Effector memory CD4-positive, alpha-beta T cell (primary cell): ENCODE data around the gene VRK2.

Source experiments
- DNase-seq, 3 donors: peaks; one replicate each; pipeline ENCODE4 v3.0.0-alpha.2; 2020
- H3K27ac ChIP-seq: 2 replicates; pipeline ENCODE4 v1.7.0; 2013; ENCODE audit warnings: mild to moderate bottlenecking, low read length, moderate library complexity; ENCODE audit not compliant: insufficient read depth, poor library complexity, severe bottlenecking
- H3K27me3 ChIP-seq: replicated peaks from 2 replicates; pipeline ENCODE4 v1.7.0; 2013; ENCODE audit warnings: mild to moderate bottlenecking, low read length; ENCODE audit not compliant: insufficient read depth, control insufficient read depth, poor library complexity, severe bottlenecking
- H3K36me3 ChIP-seq: 2 replicates; pipeline ENCODE4 v1.7.0; 2013; ENCODE audit warnings: mild to moderate bottlenecking, low read length, moderate library complexity; ENCODE audit not compliant: control insufficient read depth, insufficient read depth
- H3K4me1 ChIP-seq: 2 replicates; pipeline ENCODE4 v1.7.0; 2013; ENCODE audit warnings: low read length, mild to moderate bottlenecking; ENCODE audit not compliant: control insufficient read depth, insufficient read depth, poor library complexity, severe bottlenecking
- H3K4me3 ChIP-seq: 2 replicates; pipeline ENCODE4 v1.7.0; 2013; ENCODE audit warnings: low read length, low read depth, mild to moderate bottlenecking; ENCODE audit not compliant: insufficient read depth, poor library complexity, severe bottlenecking
- H3K9me3 ChIP-seq: 2 replicates; pipeline ENCODE4 v1.7.0; 2013; ENCODE audit warnings: mild to moderate bottlenecking, low read length, moderate library complexity; ENCODE audit not compliant: control insufficient read depth
- total RNA-seq, 3 donors: gene quantifications; one replicate each; lab custom pipeline; 2026; lab: John Stamatoyannopoulos, UW

Gene VRK2
- total RNA-seq: 23.5 to 28.2 (median 27.5) reads per million in 3 donors

DNA sequence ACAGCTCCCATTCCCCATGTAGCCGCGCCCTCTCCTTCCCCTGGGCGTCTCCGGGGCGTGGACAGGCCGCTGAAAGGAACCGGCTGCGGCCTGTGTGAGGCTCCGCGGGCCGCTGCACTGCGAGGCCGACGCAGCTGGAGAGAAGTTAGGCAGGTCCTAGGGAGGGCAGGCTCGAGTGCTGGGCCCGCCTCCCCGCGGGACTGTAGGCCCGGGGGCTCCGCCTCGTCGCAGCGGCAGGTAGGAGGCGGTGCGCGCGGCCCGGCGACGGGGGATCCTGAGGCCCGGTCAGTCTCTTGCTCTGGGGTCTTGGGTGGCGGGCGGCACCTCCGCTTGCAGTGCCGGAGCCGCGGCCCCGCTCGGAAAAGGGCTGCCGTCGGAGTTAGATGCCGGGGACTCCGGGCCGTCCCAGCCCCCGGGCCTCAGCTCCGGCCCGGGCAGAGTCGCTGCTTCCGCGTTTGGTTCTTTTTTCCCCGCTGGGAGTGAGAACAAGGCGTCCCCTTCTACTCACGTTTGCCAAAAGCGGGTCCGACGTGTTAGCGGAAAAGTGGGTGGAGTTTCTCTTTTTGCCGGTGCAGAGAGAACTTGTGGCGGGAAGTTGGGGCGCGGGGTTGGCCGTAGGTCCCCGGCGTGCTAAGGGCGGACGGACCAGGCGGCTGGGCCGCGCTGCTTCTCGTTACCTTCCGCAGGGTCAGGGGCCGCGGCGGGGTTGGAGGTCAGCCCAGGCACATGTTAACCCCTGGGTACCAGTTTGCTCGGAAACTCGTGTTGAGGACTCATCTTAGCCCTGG lies at the start of gene VRK2:
Gene VRK2 (plus strand): TSS at position 222 of the 788 bp plus-strand sequence. CDS start 2,026 bp downstream, outside the sequence.
- DNase-seq: peak; percentile 68 to 75 (median 73)
- no peaks in the 10 kb centered on the region for H3K36me3 ChIP-seq
- peaks cover 18% of the 10 kb centered on the region for H3K4me1 ChIP-seq
- peak within 1 kb of the TSS; percentile 77 for H3K4me3 ChIP-seq
- peak within 1 kb of the TSS; percentile 89 for H3K27ac ChIP-seq
- H3K27me3 ChIP-seq: no peaks in the 10 kb centered on the region
- no peaks in the 10 kb centered on the region for H3K9me3 ChIP-seq

GRCh38 chr2:58006256-58006951 lies 40.2 kb upstream of the VRK2 start:
- Histone ChIP-seq H3K27me3 (no peaks in the 10 kb centered on the region), H3K27ac (no peak overlapping the region), H3K4me3 (no peak overlapping the region), H3K9me3 (no peaks in the 10 kb centered on the region), H3K4me1 (no peaks in the 10 kb centered on the region), H3K36me3 (no peaks in the 10 kb centered on the region)
- DNase-seq: no peak

DNA sequence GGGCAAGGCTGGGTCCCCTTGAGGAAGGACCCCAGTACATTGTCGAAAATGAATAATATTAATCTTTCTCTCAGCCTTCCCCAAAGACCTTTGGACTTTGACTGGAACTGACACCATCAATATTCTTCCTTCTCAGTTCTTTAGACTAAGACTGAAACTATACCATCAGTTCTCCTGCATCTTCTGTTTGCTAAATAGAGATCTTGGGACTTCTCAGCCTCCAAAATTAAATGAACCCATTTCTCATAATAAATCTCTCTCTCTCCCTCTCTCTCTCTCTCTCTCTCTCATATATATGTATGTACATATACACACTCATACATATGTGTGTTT lies 39.7 kb upstream of the VRK2 start:
- no peaks in the 10 kb centered on the region for H3K36me3 ChIP-seq
- H3K27me3 ChIP-seq: no peaks in the 10 kb centered on the region
- H3K4me3 ChIP-seq: no peak overlapping the region
- H3K4me1 ChIP-seq: no peaks in the 10 kb centered on the region
- H3K9me3 ChIP-seq: no peaks in the 10 kb centered on the region
- no peak for DNase-seq
- no peak overlapping the region for H3K27ac ChIP-seq

DNA sequence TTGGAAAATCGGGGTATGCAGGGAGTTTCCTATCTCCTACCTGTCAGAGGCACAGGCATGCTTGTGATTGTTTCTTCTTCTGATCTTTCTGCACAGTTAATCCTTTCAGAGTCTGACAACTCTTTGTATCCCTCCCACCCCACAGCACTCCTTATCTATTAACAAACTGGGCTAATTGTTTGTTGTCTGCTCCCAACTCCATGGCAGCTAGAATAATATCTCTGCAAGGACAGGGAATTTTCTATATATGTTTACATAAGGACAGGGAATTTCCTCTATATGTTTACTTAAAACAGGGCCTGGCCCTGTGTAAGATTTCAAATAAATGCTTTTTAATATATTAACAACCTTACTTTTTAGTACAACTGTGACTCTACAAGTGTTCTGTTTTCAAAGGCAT lies 36.0 kb upstream of the VRK2 start:
- no peaks in the 10 kb centered on the region for H3K9me3 ChIP-seq
- no peaks in the 10 kb centered on the region for H3K27me3 ChIP-seq
- H3K36me3 ChIP-seq: no peaks in the 10 kb centered on the region
- no peak for DNase-seq
- no peaks in the 10 kb centered on the region for H3K4me1 ChIP-seq
- H3K4me3 ChIP-seq: no peak overlapping the region
- no peak overlapping the region for H3K27ac ChIP-seq

DNA sequence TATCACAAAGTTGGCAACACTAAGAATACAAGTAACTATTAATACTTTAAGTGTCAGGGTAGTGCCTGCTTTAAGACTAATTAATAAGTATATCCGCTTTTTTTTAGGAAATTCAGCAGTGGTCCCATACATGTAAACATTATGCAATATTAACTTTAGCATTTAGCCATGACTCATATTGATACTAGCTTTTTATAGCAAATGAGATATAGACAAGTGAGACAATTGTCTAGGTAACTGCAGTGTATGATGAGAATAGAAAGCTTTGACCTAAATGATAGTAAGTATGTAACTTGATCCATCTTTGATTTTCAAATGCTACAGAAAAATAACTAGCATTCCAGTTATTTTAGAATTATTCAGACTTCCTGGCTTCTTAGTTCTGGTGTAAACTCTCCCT lies 27.4 kb upstream of the VRK2 start:
- H3K27me3 ChIP-seq: no peaks in the 10 kb centered on the region
- no peaks in the 10 kb centered on the region for H3K4me1 ChIP-seq
- H3K36me3 ChIP-seq: no peaks in the 10 kb centered on the region
- no peak for DNase-seq
- H3K4me3 ChIP-seq: no peak overlapping the region
- no peaks in the 10 kb centered on the region for H3K9me3 ChIP-seq
- H3K27ac ChIP-seq: no peak overlapping the region

GRCh38 chr2:58025150-58025933 lies 21.3 kb upstream of the VRK2 start:
- H3K4me1 ChIP-seq: no peaks in the 10 kb centered on the region
- H3K9me3 ChIP-seq: no peaks in the 10 kb centered on the region
- H3K27me3 ChIP-seq: no peaks in the 10 kb centered on the region
- H3K27ac ChIP-seq: no peak overlapping the region
- H3K36me3 ChIP-seq: no peaks in the 10 kb centered on the region
- DNase-seq: no peak
- no peak overlapping the region for H3K4me3 ChIP-seq

DNA sequence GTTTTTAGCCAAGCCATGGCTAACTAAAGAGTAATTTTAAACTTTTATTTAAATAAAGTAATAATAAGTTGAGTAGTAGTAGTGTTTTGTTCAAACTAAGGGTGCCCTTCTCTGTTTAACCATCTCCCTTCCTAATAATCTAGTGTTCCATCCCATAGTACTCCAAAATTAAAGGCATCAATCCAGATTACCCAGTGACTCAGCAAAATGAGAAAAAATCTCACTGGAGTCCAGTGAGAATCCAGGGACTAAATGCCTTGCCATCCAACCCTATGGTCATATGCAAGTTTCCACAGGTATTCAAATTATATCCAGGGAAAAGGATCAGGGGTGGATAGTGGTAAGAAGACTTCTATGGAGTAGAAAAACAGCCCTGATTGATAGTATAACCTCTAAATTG lies 19.6 kb upstream of the VRK2 start:
- no peak overlapping the region for H3K4me3 ChIP-seq
- H3K27ac ChIP-seq: no peak overlapping the region
- H3K4me1 ChIP-seq: no peaks in the 10 kb centered on the region
- no peak for DNase-seq
- H3K27me3 ChIP-seq: no peaks in the 10 kb centered on the region
- no peaks in the 10 kb centered on the region for H3K36me3 ChIP-seq
- H3K9me3 ChIP-seq: no peaks in the 10 kb centered on the region

- DNase-seq: no peak
- H3K4me1 ChIP-seq: no peaks in the 10 kb centered on the region
- no peaks in the 10 kb centered on the region for H3K9me3 ChIP-seq
- no peak overlapping the region for H3K27ac ChIP-seq
- no peaks in the 10 kb centered on the region for H3K27me3 ChIP-seq
- no peaks in the 10 kb centered on the region for H3K36me3 ChIP-seq
- no peak overlapping the region for H3K4me3 ChIP-seq
These were observed 15.8 kb upstream of the VRK2 start for GRCh38 chr2:58030771-58031170.

DNA sequence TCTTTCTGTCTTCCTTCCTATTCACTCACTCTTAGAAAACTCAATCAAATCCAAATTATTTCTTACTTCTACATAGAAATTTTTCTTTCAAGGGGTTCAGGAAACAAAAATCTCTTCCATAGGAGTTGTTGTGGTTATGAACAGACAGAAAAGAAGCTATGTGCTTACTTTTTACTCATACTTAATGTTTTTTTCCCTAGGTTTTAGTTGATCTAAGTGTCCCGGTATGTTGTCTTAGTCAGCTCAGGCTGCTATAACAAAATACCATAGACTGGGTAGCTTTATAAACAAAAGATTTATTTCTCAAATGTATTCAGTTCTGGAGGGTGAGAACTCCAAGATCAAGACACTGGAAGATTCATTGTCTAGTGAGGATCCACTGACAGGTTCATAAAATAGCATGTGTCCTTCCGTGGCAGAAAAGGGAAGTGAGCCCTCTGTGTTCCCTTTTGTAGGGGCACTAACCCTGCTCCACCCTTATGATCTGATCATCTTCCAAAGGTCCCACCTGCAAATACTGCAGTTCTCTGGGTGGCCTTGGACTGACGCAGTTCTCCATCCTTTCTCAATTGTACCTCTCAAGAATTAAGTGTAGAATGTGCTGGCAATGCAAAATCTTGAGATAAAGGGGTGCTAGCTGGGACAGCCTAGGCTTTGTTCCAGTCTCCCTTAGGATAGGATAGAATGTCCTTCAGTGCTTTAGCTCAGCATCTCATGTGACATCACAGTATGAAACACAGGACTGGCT lies 14.4 kb upstream of the VRK2 start:
- H3K27me3 ChIP-seq: no peaks in the 10 kb centered on the region
- H3K27ac ChIP-seq: no peak overlapping the region

More for the DNA sequence above, 14.4 kb upstream of the VRK2 start:
- Histone ChIP-seq H3K4me3 (no peak overlapping the region), H3K9me3 (no peaks in the 10 kb centered on the region), H3K36me3 (no peaks in the 10 kb centered on the region), H3K4me1 (no peaks in the 10 kb centered on the region)
- DNase-seq: no peak
